ENCODE results near the gene NKAIN2. TPM values are rescaled to one million over a fixed set of nuclear protein-coding genes. Genes with fewer than 3 reads are reported as not detected.

NKAIN2 gene
- polyA plus RNA-seq, 1 donor (not counting 4 experiments of a cell fraction or from before 2014, with no cell fraction given): 0.13 TPM

GRCh38 chr6:124613031-124613430 lies 809.4 kb downstream of the NKAIN2 start:
- H3K36me3 ChIP-seq (ENCODE audit: control insufficient read depth in 2 of 2, extremely low read depth in 1 of 2, insufficient read depth in 2 of 2, low read length in 2 of 2): no peaks in the 10 kb centered on the region
- H3K79me2 ChIP-seq (ENCODE audit: control insufficient read depth, insufficient read depth, low read length): no peaks in the 10 kb centered on the region
- DNase-seq (ENCODE audit: low read depth, low spot score) (no peak), FAIRE-seq (no peak)
- H3K27ac ChIP-seq (ENCODE audit: control insufficient read depth, insufficient read depth, low read length): no peak overlapping the region
- no peak overlapping the region for H2AFZ ChIP-seq (ENCODE audit: control insufficient read depth, low read length)
- dilution Hi-C loops (cut with MboI; ENCODE audit: extremely low pct_ligation_motif_present, low sequenced_read_pairs): no loop called here
- no peak overlapping the region for H3K4me2 ChIP-seq (ENCODE audit: control insufficient read depth, extremely low read depth, insufficient read depth, low read depth, low read length)
- H3K4me1 ChIP-seq (ENCODE audit: control insufficient read depth, extremely low read depth, insufficient read depth, low read length): no peaks in the 10 kb centered on the region
- no peaks in the 10 kb centered on the region for H4K20me1 ChIP-seq (ENCODE audit: control insufficient read depth, extremely low read depth, insufficient read depth, low read length)
- H3K4me3 ChIP-seq (ENCODE audit: control insufficient read depth in 2 of 3, extremely low read depth in 1 of 3, insufficient read depth in 2 of 3, low read depth in 1 of 3, low read length in 3 of 3): no peak overlapping the region
- no peaks in the 10 kb centered on the region for H3K9me1 ChIP-seq (ENCODE audit: control insufficient read depth, extremely low read depth, insufficient read depth, low read length)
- no peak overlapping the region for H3K9ac ChIP-seq (ENCODE audit: control insufficient read depth, extremely low read depth, insufficient read depth, low read length)
- no peaks in the 10 kb centered on the region for H3K9me3 ChIP-seq (ENCODE audit: control insufficient read depth, low read depth, low read length)
- no peak for TF ChIP-seq CTCF (optimal IDR thresholded peaks at IDR 0.05 in 1 of 3, IDR thresholded peaks at IDR 0.05 in 1 of 3, conservative IDR thresholded peaks at IDR 0.05 in 1 of 3; ENCODE audit: extremely low read depth in 1 of 3, insufficient read depth in 2 of 3, low read length in 3 of 3)
- TF ChIP-seq EZH2 (IDR thresholded peaks at IDR 0.05; ENCODE audit: low read length): no peak
- H3K27me3 ChIP-seq (ENCODE audit: control insufficient read depth, extremely low read depth, insufficient read depth, low read length): no peaks in the 10 kb centered on the region

- H3K79me2 ChIP-seq (ENCODE audit: control insufficient read depth, insufficient read depth, low read length): no peaks in the 10 kb centered on the region
- H3K4me3 ChIP-seq (ENCODE audit: control insufficient read depth in 2 of 3, extremely low read depth in 1 of 3, insufficient read depth in 2 of 3, low read depth in 1 of 3, low read length in 3 of 3): no peak overlapping the region
- no peak overlapping the region for H2AFZ ChIP-seq (ENCODE audit: control insufficient read depth, low read length)
- H3K4me2 ChIP-seq (ENCODE audit: control insufficient read depth, extremely low read depth, insufficient read depth, low read depth, low read length): no peak overlapping the region
- no peaks in the 10 kb centered on the region for H3K36me3 ChIP-seq (ENCODE audit: control insufficient read depth in 2 of 2, extremely low read depth in 1 of 2, insufficient read depth in 2 of 2, low read length in 2 of 2)
- dilution Hi-C loops (cut with MboI; ENCODE audit: extremely low pct_ligation_motif_present, low sequenced_read_pairs): no loop called here
- no peaks in the 10 kb centered on the region for H3K4me1 ChIP-seq (ENCODE audit: control insufficient read depth, extremely low read depth, insufficient read depth, low read length)
- FAIRE-seq: no peak
- no peak overlapping the region for H3K9ac ChIP-seq (ENCODE audit: control insufficient read depth, extremely low read depth, insufficient read depth, low read length)
- no peaks in the 10 kb centered on the region for H3K9me3 ChIP-seq (ENCODE audit: control insufficient read depth, low read depth, low read length)
- DNase-seq (ENCODE audit: low read depth, low spot score): no peak
- no peak overlapping the region for H3K27ac ChIP-seq (ENCODE audit: control insufficient read depth, insufficient read depth, low read length)
- H3K27me3 ChIP-seq (ENCODE audit: control insufficient read depth, extremely low read depth, insufficient read depth, low read length): no peaks in the 10 kb centered on the region
- H4K20me1 ChIP-seq (ENCODE audit: control insufficient read depth, extremely low read depth, insufficient read depth, low read length): no peaks in the 10 kb centered on the region
- H3K9me1 ChIP-seq (ENCODE audit: control insufficient read depth, extremely low read depth, insufficient read depth, low read length): no peaks in the 10 kb centered on the region
- TF ChIP-seq CTCF (optimal IDR thresholded peaks at IDR 0.05 in 1 of 3, IDR thresholded peaks at IDR 0.05 in 1 of 3, conservative IDR thresholded peaks at IDR 0.05 in 1 of 3; ENCODE audit: extremely low read depth in 1 of 3, insufficient read depth in 2 of 3, low read length in 3 of 3) (no peak), EZH2 (IDR thresholded peaks at IDR 0.05; ENCODE audit: low read length) (no peak)
Measured at GRCh38 chr6:124622351-124622750, 818.7 kb downstream of the NKAIN2 start.
